HG02938 (cell line): ENCODE measurements around the gene SIM2.

Experiments used
- ATAC-seq: cut with Tn5 transposase; IDR thresholded peaks from one replicate; pipeline ENCODE4 v1.9.1; 2021; ENCODE audit warnings: mild to moderate bottlenecking, moderate library complexity; ENCODE audit not compliant: unreplicated experiment

The SIM2 gene

DNA sequence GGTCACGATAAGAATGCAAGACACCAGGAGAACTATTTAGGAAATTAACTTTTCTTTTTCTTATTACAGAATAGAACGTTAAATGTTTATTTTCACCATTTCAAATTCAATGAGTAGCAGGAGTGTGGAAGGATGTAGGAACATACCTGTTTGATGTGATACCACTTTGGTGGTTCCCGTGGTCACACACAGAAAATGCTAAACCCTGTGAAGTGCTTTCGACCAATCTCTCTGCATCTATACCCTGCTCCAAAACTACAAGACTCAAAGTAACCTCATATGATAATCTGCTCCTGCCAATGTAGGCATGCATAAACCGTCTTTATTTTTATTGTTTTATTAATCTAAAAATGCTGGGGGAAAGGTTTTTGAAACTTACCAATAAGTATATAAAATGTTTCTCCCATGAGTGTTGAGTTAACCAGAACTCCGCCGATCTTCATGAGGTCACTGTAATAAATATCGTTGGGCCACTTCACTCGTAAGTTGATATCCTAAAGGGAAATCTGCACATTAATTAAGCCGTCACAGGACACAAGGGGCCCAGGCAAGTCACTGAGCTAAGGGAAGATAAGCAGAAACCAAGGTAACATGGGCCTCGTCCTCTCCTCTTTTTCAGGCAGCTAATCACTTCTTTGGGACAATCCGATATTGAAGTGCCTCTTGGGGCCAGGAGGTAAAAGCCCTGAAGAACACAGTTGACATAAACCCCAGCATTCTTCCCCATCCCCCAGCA, 60.6 kb downstream of the SIM2 start:
- ATAC-seq, result no peak

DNA sequence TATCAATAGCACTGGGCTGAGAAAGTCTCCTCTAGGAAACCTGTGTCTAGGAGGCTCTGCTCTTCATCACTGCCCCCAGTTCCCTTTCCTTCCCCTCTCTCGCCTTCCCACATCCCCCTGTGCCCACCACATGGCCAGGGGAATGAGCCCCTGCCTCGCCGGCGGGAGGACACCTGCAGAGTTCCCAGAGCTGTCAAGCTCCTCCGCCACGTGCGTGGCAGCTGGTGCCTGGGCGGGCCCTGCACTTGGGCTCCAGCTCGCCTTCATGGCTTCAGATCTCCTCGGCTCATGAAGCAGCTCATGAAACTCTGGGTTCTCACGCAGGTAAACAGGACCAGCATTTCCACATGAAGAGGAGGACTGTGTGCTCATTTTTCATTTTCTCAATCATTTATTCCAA, 62.8 kb downstream of the SIM2 start:
- no peak for ATAC-seq

DNA sequence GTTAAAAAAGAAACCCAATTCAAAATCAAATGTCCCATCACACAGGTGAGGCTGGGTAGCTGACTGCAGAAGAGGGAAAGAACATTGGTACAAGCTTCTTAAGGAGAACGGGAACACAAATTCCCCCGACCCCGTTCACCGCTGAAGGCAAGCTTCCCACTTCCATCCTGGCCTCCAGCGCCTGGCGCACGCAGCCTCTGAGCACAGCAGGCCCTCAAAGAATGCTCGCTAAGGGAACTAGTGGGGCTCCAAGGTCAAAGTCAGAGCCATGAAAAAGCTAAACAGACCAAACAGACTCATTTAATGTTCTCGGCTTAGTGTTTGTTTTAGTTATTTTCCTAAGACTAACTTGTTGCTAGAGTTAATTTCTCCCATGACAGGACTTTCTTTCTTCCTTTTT, 63.7 kb downstream of the SIM2 start:
- ATAC-seq, result no peak

DNA sequence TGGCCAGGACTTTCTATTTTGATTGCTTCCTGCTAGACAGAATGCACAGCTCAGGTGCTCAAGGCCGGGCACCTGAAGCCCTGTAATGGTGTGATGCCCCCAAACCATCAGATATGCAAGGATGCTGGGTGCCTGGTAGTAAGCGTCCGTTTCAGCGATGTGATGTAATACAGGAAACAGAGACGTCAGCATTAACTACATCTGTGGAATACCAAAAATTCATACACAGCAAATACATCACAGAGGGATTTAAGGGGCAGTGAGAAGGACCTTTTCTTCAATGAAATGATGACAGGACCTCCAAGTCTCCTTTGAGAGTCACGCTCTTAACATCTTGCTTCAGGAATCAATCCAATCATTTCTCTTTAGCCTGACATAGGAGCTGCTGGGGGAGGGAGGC, 64.4 kb downstream of the SIM2 start:
- ATAC-seq, result no peak

DNA sequence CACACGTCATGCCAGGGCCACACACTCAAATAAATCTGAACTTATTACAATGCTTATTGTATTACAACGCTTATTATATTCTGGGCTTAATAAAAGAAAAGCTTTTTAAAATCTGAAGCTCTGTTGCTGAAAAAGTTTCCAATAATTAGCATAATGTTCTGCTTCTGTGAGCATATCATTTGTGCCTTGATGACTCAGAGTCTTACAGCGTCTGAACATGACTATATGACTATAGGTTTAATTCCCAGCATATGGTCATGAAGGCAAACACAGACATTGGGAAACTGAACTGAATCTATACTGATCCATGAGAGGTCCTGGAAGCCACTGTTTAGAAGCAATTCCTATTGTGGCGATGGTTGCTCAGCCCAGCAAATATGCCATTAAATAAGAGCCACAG, 66.3 kb downstream of the SIM2 start:
- ATAC-seq, result no peak

DNA sequence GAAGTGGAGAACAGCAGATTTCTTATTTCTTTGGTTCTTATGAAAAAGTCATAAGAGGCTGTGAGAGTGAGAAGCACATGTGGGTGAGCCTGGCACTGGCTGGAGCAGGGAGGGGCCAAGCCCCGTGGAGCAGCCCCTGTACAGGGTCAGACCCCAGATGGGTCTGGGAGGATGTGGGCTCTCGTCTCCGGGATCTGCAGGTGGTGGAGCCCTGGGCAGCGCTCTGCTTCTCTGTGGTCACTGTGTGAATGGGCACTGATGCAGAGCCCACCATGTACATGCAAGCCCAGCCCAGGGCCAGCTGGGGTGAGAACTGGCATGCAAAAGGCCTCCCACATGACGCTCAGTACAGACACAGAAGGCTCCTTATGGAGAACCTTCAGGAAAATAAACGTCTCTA, 67.6 kb downstream of the SIM2 start:
- no peak for ATAC-seq

DNA sequence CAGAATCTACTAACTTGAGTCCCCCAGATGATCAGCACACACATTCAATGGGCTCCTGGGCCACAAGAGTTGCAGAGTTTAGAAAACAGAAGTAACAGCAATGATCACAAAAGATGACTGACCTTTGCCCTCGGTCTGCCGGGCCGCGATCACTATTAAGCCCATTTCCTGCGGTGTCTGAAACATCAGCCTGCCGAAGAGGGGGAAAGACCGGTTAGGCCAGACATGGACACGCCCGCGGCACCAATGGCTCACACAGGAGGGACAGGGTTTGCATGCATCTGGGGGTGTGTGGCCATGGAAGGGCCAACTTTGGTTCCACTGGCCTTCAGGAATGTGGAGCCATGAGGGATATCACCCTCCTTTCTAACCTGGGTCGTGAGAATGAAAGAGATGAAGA, 68.2 kb downstream of the SIM2 start:
- ATAC-seq, result no peak

DNA sequence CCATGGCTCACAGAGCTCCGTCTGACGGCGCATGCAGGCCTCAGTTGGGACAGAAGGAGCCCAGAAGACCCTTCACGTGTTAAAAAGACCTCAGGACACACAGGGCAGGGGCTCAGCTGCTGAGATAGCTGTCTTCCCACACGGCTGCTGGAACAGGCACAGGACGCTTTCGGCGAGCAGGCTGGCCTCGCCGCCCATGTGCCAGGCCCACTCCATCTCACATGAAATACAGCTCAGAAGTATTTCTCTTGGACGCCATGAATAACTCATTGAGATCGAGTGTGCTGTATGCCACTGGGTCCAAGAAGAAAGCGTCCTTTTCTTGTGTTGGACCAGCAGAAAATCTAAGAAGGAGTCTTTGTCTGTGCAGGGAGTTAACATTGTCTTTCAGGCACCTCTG, 69.6 kb downstream of the SIM2 start:
- no peak for ATAC-seq

DNA sequence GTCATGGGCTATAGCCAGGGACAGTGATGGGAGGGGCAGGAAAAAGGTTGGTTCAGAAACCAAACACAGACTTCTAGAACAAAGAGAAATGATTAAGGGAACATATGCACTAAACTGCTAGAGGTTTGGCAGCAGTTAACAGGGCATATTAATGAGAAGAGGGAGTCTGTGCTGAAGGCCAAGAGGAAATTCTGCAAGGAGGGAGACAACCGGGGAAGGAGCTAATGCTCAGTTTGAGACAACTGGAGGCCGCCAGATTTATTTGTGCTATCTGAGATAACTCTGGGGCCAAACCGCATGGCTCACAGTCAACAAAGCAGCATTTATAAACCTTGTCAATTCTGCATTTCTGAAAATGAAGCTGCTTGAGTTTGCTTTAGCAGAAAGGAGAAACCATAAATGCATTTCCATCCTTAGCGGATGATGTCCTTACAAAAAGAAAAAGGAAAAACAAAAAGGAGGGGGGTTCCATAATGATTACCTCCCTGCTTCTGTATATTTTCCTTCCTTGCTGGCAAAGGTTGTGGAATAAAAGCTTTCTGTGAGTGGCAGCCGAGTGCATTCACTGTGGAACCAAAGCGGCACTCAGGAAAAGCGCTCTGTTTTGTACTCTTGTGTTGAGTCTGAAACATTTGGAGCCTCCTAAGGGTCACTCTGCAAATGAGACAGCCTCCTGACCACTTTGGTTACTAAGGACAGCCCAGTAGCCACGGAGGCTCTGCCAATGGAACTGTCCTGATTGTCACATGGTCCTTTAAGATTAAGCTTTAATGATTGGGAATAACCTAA, 70.3 kb downstream of the SIM2 start:
- no peak for ATAC-seq

DNA sequence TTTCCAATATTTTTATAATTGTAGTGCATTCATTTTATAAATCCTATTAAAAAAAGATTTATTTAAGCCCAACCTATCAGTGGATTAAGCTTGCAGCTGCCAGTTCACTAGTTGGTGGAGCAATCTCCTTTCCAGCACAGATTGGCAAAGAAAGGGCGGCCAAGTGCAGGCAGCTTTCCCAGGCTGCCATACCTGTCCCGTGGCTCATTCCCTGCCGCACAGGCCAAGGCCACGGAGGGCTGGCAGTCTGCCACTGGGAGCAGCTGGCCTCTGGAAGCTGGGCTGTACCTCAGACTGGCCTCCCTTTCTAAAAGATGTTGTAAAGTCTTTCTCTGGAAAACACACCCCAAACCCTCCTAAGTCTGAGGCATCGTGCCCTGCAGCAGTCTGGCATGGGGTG, 74.2 kb downstream of the SIM2 start:
- no peak for ATAC-seq

DNA sequence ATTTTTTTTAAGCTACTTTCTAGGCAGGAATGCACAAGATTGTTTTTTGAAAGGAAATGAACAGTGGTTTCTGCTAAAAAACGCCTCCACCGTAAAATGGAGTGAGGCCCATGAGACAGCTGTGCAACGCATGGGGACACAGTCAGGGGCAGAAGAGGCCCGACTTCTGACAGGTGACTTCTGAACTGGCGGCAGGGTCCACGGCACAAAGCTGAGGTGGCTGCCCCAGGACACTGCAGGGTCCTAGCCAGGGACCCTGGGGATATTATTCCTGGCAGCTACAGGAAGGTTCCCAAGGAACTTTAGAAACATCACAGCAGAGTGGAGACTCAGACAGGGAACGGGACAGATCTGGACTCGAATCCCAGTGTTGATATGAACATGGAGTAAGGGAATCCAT, 75.1 kb downstream of the SIM2 start:
- ATAC-seq, result no peak

DNA sequence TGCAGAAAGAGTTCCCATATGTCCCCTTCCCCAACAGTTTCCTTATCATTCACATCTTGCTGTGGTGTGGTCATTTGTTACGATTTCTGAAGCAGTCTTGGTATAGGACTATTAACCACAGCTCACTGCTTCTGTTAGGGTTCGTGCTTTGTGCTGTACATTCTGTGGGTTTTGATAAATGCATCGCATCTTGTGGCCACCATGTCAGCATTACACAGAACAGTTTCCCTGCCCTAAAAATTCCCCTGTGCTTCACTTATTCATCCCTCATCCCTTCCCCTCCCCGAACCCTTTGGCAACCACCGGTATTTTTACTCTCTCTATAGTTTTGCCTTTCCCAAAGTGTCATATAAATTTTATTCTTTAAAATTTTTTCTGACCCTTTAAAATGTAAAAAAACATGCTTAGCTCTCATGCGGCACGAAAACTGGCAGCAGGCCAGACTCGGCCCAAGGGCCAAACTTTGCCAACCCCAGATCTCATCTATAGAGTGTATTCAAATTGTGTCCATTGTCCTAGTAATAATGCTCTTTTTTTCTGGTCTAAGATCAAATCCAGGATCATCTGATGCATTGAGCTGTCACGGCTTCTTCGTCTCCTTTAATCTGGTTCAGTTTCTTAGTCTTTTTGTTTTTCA, 78.2 kb downstream of the SIM2 start:
- ATAC-seq, result no peak

DNA sequence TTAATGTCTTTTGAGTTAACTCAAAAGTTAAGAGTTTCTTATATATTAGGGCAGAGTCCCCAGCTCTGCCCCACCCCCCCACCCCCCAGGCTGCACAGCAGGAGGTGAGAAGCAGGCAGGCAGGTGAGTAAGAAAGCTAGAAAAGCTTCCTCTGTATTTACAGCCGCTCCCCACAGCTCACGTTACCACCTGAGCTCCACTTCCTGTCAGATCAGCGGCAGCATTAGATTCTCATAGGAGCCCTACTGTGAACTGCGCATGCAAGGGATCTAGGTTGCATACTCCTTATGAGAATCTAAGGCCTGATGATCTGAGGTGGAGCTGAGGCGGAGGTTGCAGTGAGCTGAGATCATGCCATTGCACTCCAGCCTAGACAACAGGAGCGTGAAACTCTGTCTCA, 81.9 kb downstream of the SIM2 start:
- no peak for ATAC-seq

DNA sequence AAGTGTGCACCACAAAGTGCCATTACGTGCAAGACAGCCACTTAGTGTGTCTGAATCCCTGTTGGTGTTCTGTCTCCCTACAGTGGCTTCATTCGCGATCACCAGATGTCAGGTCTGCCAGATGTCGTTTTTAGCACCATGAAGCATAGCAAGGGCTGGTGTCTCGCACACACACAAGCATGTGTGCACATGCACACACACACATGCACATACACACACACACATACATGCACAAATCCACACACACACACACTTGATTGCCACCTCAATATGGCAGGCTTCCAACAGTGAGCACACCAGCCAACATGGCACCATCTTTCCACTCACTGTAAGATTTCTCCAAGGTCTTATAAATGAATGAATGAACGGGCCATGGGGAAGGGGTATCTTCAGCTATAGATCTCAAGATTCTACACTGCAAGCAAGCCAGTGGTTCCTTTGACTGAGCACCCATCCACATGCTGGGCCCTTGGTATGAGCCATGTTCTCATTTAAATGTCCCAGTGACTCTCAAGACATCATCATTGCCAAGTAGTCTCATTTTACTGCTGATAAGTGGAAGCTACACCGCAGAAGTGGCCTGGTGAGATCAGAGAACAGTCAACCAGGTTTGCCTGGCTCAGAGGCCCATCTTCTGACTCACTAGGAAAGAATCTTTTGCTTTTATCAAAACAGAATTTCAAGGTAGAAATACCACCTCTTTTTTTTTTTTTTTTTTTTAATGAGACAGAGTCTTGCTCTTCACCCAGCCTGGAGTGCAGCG, 84.9 kb downstream of the SIM2 start:
- ATAC-seq, result no peak

DNA sequence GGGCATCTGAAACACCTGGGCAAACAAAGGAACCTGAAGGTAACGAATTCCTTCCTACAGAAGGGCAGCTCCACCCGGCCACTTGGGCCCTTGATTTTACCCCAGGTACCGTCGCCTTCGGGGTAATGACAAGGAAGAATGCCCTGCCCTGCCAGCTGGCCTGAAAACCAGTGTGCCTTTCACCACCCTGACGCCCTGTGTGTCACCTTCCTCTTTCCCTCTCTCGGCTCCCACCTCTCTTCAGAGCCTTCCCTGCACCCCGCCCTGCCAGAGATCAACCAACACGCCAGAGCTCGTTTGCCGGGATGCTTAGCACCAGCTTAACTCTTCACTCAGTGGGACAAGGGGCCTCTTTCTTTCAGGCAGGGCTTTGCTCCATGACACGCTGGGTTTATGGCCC, 86.0 kb downstream of the SIM2 start:
- no peak for ATAC-seq

DNA sequence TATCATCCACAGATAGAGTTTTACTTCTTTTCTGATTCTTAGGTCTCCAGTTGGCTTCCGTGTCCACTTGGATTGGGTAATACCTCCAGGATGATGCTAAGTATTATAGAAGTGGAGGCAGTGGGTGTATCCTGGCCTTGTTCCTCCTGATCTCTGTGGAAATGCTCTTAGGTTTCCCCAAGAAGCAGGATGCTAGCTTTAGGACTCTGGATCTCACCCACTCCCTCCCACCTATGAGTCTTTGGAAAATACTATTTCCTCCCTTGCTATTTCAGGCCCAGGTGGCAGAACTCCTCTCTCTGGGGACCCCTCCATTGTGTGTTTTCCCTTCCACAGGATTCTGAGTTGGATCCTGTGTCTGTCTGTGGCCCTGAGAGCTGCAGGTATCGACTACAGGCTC, 86.7 kb downstream of the SIM2 start:
- ATAC-seq, result no peak

DNA sequence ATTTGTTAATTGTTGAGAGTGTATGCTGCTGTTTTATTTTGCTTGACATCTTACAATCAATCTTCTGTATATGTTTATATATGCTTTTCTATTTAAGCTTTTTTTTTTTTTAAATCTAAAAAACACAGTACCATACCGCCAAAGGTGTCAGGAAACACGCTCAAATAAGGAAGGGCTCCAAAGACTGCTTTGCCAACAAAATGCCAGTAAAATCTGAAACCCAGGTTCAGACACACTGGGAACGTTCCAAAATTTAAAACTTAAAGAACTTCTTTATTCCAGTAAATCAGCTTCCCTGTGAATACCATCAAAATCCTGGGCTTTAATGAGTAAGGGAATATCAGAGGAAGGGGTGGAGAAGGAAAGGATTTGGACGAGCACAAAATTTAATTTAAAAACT, 87.3 kb downstream of the SIM2 start:
- no peak for ATAC-seq

DNA sequence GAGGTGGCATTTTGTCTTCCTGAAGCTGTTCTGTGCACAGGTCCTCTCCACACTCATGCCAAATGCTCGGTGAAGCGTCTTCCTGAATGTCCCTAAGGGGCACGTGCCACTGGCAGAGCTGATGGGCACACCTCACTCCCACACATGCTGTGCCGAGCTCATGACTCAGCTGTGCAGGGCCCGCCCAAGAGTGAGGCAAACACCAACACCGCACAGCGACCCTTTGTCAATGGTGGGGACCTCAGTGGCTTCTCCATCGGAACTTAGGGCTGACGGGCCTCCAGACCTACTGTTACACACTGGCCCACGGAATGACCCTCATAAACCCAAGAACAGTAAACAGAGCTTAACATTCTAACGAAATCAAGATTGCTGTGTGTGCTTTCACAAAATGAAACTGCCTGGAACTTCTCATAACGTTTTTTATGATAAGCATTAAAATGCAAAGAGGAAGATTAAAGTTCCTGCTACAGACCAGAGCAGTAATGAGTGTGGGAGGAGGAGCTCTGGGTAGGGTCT, 89.3 kb downstream of the SIM2 start:
- no peak for ATAC-seq

DNA sequence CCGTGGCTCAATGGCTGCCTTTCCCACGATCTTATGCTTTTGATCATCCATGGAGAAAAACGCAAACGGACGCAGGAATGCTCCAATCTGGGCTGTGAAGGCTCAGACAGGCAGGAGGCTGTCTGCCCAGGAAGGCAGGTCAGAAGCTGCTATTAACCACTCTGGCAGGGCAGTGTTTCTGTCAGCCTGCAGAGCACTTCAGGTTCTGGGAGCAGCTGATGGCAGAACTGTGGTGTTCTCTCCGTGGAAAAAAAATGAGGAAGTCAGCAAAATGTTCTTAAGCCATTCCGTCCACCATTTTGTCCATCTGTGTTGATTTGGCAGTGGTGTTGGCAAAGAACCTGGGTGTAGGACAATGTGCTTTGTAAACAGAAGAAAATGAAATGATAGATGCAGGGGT, 91.7 kb downstream of the SIM2 start:
- ATAC-seq, result no peak

DNA sequence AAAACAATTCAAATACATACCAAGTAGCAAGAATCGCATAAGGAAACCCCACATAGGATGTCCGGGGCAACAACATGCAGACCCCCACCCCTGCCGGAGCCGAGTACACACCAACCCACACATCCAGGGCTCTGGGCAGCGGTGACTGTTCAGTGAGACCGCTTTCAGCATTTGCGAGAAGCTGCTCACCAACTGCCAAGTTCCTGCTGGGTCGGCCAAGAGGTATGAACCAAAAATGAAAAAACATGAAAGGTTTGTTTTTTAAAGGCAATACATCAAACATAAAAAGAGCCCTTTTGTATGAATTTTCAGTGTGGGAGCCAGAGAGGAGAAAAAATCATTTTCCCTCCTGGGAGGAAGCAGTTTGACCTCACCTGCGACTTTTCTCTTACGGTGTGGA, 92.3 kb downstream of the SIM2 start:
- ATAC-seq, result no peak
